ENCODE results near the gene ANO7. TPM values are rescaled to one million over a fixed set of nuclear protein-coding genes. Genes with fewer than 3 reads are reported as not detected.

The ANO7 gene
- total and polyA plus RNA-seq, 2 of the 13 experiments (the other 11 are each of a cell fraction or from before 2014, with no cell fraction given), result 4.1 to 4.9 TPM

GRCh38 chr2:241193271-241193670 is 4.8 kb downstream of the ANO7 start:
- Histone ChIP-seq H3K9ac (ENCODE audit: insufficient read depth, low read depth, low read length) (no peak overlapping the region), H4K20me1 (ENCODE audit: insufficient read depth, low read length) (no peaks in the 10 kb centered on the region), H3K79me2 (ENCODE audit: insufficient read depth, low read length) (no peaks in the 10 kb centered on the region), H2AFZ (ENCODE audit: low read length) (no peak overlapping the region), H3K4me3 (replicated peaks in 1 of 3; ENCODE audit: insufficient read depth in 1 of 3, low read depth in 2 of 3, low read length in 3 of 3) (no peak overlapping the region), H3K36me3 (replicated peaks in 1 of 2; ENCODE audit: control insufficient read depth in 1 of 2, insufficient read depth in 2 of 2, low read length in 2 of 2) (no peaks in the 10 kb centered on the region), H3K4me1 (ENCODE audit: insufficient read depth, low read length) (peaks cover 37% of the 10 kb centered on the region), H3K27ac (ENCODE audit: extremely low read length, insufficient read depth, low read length) (no peak overlapping the region), H3K9me3 (ENCODE audit: low read length) (no peaks in the 10 kb centered on the region), H3K27me3 (ENCODE audit: control insufficient read depth in 1 of 2, insufficient read depth in 2 of 2, low read length in 2 of 2) (peaks cover 14 to 67% of the 10 kb centered on the region in 2 experiments), H3K4me2 (ENCODE audit: low read depth, low read length) (no peak overlapping the region)
- intact Hi-C loops (cut with micrococcal nuclease; ENCODE audit: unreplicated experiment), result no loop called here
- TF ChIP-seq ZNF777 (CRISPR knock-in tag; IDR thresholded peaks at IDR 0.05) (no peak), ZNF841 (CRISPR knock-in tag; IDR thresholded peaks at IDR 0.05; ENCODE audit: borderline replicate concordance) (no peak), ZBTB3 (CRISPR knock-in tag; IDR thresholded peaks at IDR 0.05; ENCODE audit: borderline replicate concordance, low read depth) (no peak), ZMYM3 (CRISPR knock-in tag; IDR thresholded peaks at IDR 0.05) (no peak), SATB2 (CRISPR knock-in tag; IDR thresholded peaks at IDR 0.05) (no peak), NCOA2 (CRISPR knock-in tag; IDR thresholded peaks at IDR 0.05) (no peak), MIXL1 (CRISPR knock-in tag; IDR thresholded peaks at IDR 0.05) (no peak), ZNF644 (CRISPR knock-in tag; IDR thresholded peaks at IDR 0.05; ENCODE audit: low read depth) (no peak), NR2C2 (CRISPR knock-in tag; IDR thresholded peaks at IDR 0.05; ENCODE audit: borderline replicate concordance) (no peak), ZSCAN12 (CRISPR knock-in tag; IDR thresholded peaks at IDR 0.05) (no peak), CBX2 (IDR thresholded peaks at IDR 0.05; ENCODE audit: low read depth, low read length) (no peak), CBX2 (CRISPR knock-in tag; IDR thresholded peaks at IDR 0.05; ENCODE audit: low read depth) (no peak), ONECUT2 (CRISPR knock-in tag; IDR thresholded peaks at IDR 0.05) (no peak), MXD4 (CRISPR knock-in tag; IDR thresholded peaks at IDR 0.05) (no peak), CSRNP1 (CRISPR knock-in tag; IDR thresholded peaks at IDR 0.05) (no peak), ZNF143 (CRISPR knock-in tag; IDR thresholded peaks at IDR 0.05) (no peak), MAF1 (CRISPR knock-in tag; IDR thresholded peaks at IDR 0.05; ENCODE audit: borderline replicate concordance) (no peak)
- TF ChIP-seq, protein P1, sequence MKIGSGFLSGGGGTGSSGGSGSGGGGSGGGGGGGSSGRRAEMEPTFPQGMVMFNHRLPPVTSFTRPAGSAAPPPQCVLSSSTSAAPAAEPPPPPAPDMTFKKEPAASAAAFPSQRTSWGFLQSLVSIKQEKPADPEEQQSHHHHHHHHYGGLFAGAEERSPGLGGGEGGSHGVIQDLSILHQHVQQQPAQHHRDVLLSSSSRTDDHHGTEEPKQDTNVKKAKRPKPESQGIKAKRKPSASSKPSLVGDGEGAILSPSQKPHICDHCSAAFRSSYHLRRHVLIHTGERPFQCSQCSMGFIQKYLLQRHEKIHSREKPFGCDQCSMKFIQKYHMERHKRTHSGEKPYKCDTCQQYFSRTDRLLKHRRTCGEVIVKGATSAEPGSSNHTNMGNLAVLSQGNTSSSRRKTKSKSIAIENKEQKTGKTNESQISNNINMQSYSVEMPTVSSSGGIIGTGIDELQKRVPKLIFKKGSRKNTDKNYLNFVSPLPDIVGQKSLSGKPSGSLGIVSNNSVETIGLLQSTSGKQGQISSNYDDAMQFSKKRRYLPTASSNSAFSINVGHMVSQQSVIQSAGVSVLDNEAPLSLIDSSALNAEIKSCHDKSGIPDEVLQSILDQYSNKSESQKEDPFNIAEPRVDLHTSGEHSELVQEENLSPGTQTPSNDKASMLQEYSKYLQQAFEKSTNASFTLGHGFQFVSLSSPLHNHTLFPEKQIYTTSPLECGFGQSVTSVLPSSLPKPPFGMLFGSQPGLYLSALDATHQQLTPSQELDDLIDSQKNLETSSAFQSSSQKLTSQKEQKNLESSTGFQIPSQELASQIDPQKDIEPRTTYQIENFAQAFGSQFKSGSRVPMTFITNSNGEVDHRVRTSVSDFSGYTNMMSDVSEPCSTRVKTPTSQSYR (CRISPR knock-in tag; IDR thresholded peaks at IDR 0.05; ENCODE audit: borderline replicate concordance), result no peak
- TF ChIP-seq, protein P2, sequence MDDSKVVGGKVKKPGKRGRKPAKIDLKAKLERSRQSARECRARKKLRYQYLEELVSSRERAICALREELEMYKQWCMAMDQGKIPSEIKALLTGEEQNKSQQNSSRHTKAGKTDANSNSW (CRISPR knock-in tag; IDR thresholded peaks at IDR 0.05; ENCODE audit: borderline replicate concordance), result no peak
- CTCF ChIA-PET (ENCODE audit: low intra/inter-chr PET ratio, low total read pairs), result no interaction called here
- FAIRE-seq (no peak), ATAC-seq (no peak), DNase-seq (ENCODE audit: low spot score) (no peak)
- no TSS peak for BruUV-seq (replicated peaks)
- 46% methylated on average over 8 of the region's 8 CpGs for WGBS (ENCODE audit: low lambda C conversion rate)
- POLR2A ChIA-PET, result no interaction called here
- in situ Hi-C loops (cut with HindIII; ENCODE audit: extremely low pct_ligation_motif_present, low pct_unique_long_range_greater_than_20kb), result no loop called here
